Endothelial cell of umbilical vein (primary cell): ENCODE measurements around the gene GTF3C5. TPM values are rescaled to one million over a fixed set of nuclear protein-coding genes. Genes with fewer than 3 reads are reported as not detected.

ENCODE experiments used
- BruUV-seq: library from RNA; stranded (reverse); fragments of 400-500 nt; replicated peaks from 2 replicates; lab custom pipeline; 2021; lab: Mats Ljungman, UMichigan
- CTCF ChIA-PET: fragments of 300-600, 350-600 bp; sonication (Branson Sonifier 250); formaldehyde crosslinking; loops from one replicate; lab custom pipeline; 2021; ENCODE audit warnings: antibody characterized with exemption, inconsistent platforms; lab: Charles Lee
- POLR2A ChIA-PET: fragments of 300-600, 350-600 bp; sonication (Branson Sonifier 250); formaldehyde crosslinking; loops from one replicate; lab custom pipeline; 2021; ENCODE audit warnings: antibody characterized with exemption, inconsistent platforms; lab: Charles Lee
- DNase-seq: peaks from one replicate; pipeline ENCODE4 v3.0.0-alpha.2; 2011; ENCODE audit warnings: low read depth, low spot score
- FAIRE-seq: peaks from 2 replicates; lab custom pipeline; 2011; peaks lifted over from hg19 to GRCh38; lab: Jason Lieb, UNC
- H2AFZ ChIP-seq: 2 replicates; pipeline ENCODE4 v1.6.0; 2012; ENCODE audit warnings: low read depth, low read length, control low read depth, inconsistent platforms
- H3K27ac ChIP-seq: 2 replicates; pipeline ENCODE4 v1.5.1; 2011; ENCODE audit warnings: low read depth, mild to moderate bottlenecking, control low read depth, low read length, moderate library complexity; ENCODE audit not compliant: insufficient read depth
- H3K27me3 ChIP-seq, 2 experiments: 2 replicates each; pipeline versions ENCODE4 v1.6.0 to v1.6.1; 2011; ENCODE audit warnings: low read length in 2 of 2, mixed read lengths in 1 of 2; ENCODE audit not compliant: control insufficient read depth in 2 of 2, insufficient read depth in 2 of 2
- H3K36me3 ChIP-seq, 2 experiments: 2 replicates in 1 of 2; 3 replicates in 1 of 2; pipeline ENCODE4 v1.5.1; 2011; ENCODE audit warnings: low read length in 2 of 2, mild to moderate bottlenecking in 1 of 2, moderate library complexity in 1 of 2; ENCODE audit not compliant: control insufficient read depth in 2 of 2, insufficient read depth in 2 of 2; ENCODE audit errors: extremely low read depth in 1 of 2
- H3K4me1 ChIP-seq: 3 replicates; pipeline ENCODE4 v1.5.1; 2011; ENCODE audit warnings: mild to moderate bottlenecking, low read length; ENCODE audit not compliant: control insufficient read depth, insufficient read depth; ENCODE audit errors: extremely low read depth
- H3K4me2 ChIP-seq: 2 replicates; pipeline ENCODE4 v1.6.1; 2011; ENCODE audit warnings: low read length, control low read depth, mixed read lengths; ENCODE audit not compliant: insufficient read depth
- H3K4me3 ChIP-seq, 3 experiments: fragments of 200-600 bp in 1 of 3; sonication (generic), shearing (Covaris generic) in 1 of 3; replicated peaks in 1 of 3; 2 replicates each; pipeline ENCODE4 v1.5.1; 2011 to 2016; ENCODE audit warnings: control low read depth in 3 of 3, low read length in 3 of 3, mild to moderate bottlenecking in 2 of 3, inconsistent platforms in 1 of 3, low read depth in 1 of 3, moderate library complexity in 1 of 3; ENCODE audit not compliant: insufficient read depth in 1 of 3
- H3K79me2 ChIP-seq: 2 replicates; pipeline ENCODE4 v1.6.0; 2012; ENCODE audit warnings: low read length, inconsistent platforms; ENCODE audit not compliant: control insufficient read depth, insufficient read depth
- H3K9ac ChIP-seq: replicated peaks from 2 replicates; pipeline ENCODE3; 2011; ENCODE audit warnings: low read length, control low read depth; ENCODE audit not compliant: insufficient read depth; ENCODE audit errors: extremely low read depth
- H3K9me1 ChIP-seq: replicated peaks from 3 replicates; pipeline ENCODE4 v1.6.0; 2011; ENCODE audit warnings: mild to moderate bottlenecking, low read length; ENCODE audit not compliant: control insufficient read depth, insufficient read depth; ENCODE audit errors: extremely low read depth
- H3K9me3 ChIP-seq: replicated peaks from 2 replicates; pipeline ENCODE4 v1.5.1; 2012; ENCODE audit warnings: low read length, inconsistent platforms; ENCODE audit not compliant: control insufficient read depth, insufficient read depth
- H4K20me1 ChIP-seq: replicated peaks from 2 replicates; pipeline ENCODE3; 2011; ENCODE audit warnings: mild to moderate bottlenecking, low read length; ENCODE audit not compliant: control insufficient read depth, insufficient read depth; ENCODE audit errors: extremely low read depth
- CTCF ChIP-seq, 2 donors: IDR thresholded peaks; 1 replicate in 1 of 2; 2 replicates in 1 of 2; pipeline ENCODE4 v1.5.1; 2011; ENCODE audit warnings: low read length in 2 of 2, mild to moderate bottlenecking in 2 of 2, moderate library complexity in 2 of 2, control low read depth in 1 of 2, inconsistent platforms in 1 of 2, low read depth in 1 of 2; ENCODE audit not compliant: insufficient read depth in 1 of 2; ENCODE audit errors: extremely low read depth in 1 of 2
- EZH2 ChIP-seq: IDR thresholded peaks from 2 replicates; pipeline ENCODE4 v1.6.1; 2012; ENCODE audit warnings: borderline replicate concordance, low read depth, mild to moderate bottlenecking, moderate library complexity, low read length, inconsistent platforms; ENCODE audit not compliant: severe bottlenecking
- FOS ChIP-seq: IDR thresholded peaks from 2 replicates; pipeline ENCODE4 v1.6.1; 2011; ENCODE audit warnings: mild to moderate bottlenecking, low read length, moderate library complexity, borderline replicate concordance; ENCODE audit not compliant: insufficient read depth
- GATA2 ChIP-seq: IDR thresholded peaks from 2 replicates; pipeline ENCODE4 v1.7.0; 2011; ENCODE audit warnings: low read depth, mild to moderate bottlenecking, moderate library complexity, mixed read lengths, low read length; ENCODE audit not compliant: insufficient read length, insufficient read depth
- JUN ChIP-seq: IDR thresholded peaks from 2 replicates; pipeline ENCODE4 v1.6.1; 2011; ENCODE audit warnings: borderline replicate concordance, low read depth; ENCODE audit not compliant: insufficient read length, insufficient read depth
- MAX ChIP-seq: IDR thresholded peaks from 2 replicates; pipeline ENCODE4 v1.6.1; 2011; ENCODE audit not compliant: insufficient read depth, insufficient read length
- POLR2AphosphoS5 ChIP-seq: IDR thresholded peaks from 2 replicates; pipeline ENCODE4 v1.6.1; 2012; ENCODE audit warnings: low read depth, mild to moderate bottlenecking, control low read depth, low read length, moderate library complexity; ENCODE audit not compliant: insufficient read depth
- dilution Hi-C: fragments of 300-500 bp; cut with MboI; formaldehyde crosslinking; loops from one replicate; pipeline ENCODE4 v1.15.0; 2019; ENCODE audit warnings: low sequenced_read_pairs; ENCODE audit not compliant: extremely low pct_ligation_motif_present
- intact Hi-C: fragments of 100-400 bp; cut with micrococcal nuclease; formaldehyde crosslinking; loops from one replicate; pipeline ENCODE4 v1.10.0; 2022
- polyA plus RNA-seq, 4 experiments: library from polyadenylated mRNA; depleted of rRNA in 3 of 4; stranded (reverse) in 3 of 4; unstranded in 1 of 4; fragments of >200 nt; gene quantifications; 2 replicates each; pipeline versions ENCODE4 v1.2.1 to v1.2.3, GENCODE V29; 2011 to 2012; ENCODE audit warnings: missing spikeins in 1 of 4
- total RNA-seq: library from RNA; stranded (reverse); gene quantifications from 2 replicates; pipeline ENCODE4 v1.2.3, GENCODE V29; 2021

GTF3C5 gene
- total and polyA plus RNA-seq, 2 donors (not counting 3 experiments of a cell fraction or from before 2014, with no cell fraction given) = 65.6 to 73.8 TPM

DNA sequence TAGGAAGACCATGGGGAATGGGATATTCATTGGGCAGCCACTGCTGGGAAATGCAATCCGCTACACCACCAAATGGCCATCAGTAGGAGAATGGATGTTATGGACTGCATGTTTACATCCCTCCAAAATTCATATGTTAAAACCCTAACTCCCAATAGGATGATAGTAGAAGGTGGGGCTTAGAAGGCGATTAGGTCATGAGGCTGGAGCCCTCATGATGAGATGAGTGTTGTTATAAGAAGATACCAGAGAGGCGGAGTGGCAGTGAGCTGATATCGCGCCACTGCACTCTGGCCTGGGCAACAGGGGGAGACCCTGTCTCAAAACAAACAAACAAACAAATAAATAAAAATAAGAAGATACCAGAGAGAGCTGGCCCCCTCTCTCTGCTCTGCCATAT is 16.1 kb upstream of the GTF3C5 start:
- no peak for DNase-seq
- ChIA-PET CTCF (interaction anchor here (4.6 kb wide), 1 partner anchor 7 kb away, joined by 30 read pairs; no protein-coding TSS in a partner anchor), POLR2A (no interaction called here)
- peaks cover 2% of the 10 kb centered on the region in 2 experiments for H3K27me3 ChIP-seq
- no TSS peak for BruUV-seq
- H3K27ac ChIP-seq = no peak overlapping the region
- FAIRE-seq = no peak
- H3K4me2 ChIP-seq = no peak overlapping the region
- H2AFZ ChIP-seq = no peak overlapping the region
- no peaks in the 10 kb centered on the region for H3K9me3 ChIP-seq
- no peaks in the 10 kb centered on the region for H3K9me1 ChIP-seq
- no peak overlapping the region for H3K4me3 ChIP-seq
- H3K4me1 ChIP-seq = no peaks in the 10 kb centered on the region
- H3K9ac ChIP-seq = no peak overlapping the region
- intact Hi-C loops (no loop called here), dilution Hi-C loops (no loop called here)
- TF ChIP-seq GATA2 (no peak), FOS (no peak), JUN (no peak), EZH2 (no peak), POLR2AphosphoS5 (no peak), MAX (no peak), CTCF (IDR thresholded peaks at IDR 0.05; ENCODE audit: extremely low read depth in 1 of 2, insufficient read depth in 1 of 2, low read depth in 1 of 2, low read length in 2 of 2) (no peak)
- no peaks in the 10 kb centered on the region for H3K79me2 ChIP-seq
- no peaks in the 10 kb centered on the region for H3K36me3 ChIP-seq
- no peaks in the 10 kb centered on the region for H4K20me1 ChIP-seq
